ENCODE data around the gene POGZ. TPM values are rescaled to one million over a fixed set of nuclear protein-coding genes. Genes with fewer than 3 reads are reported as not detected.

POGZ gene
- total RNA-seq, 1 experiment from 2014 or later, result 80.6 TPM

DNA sequence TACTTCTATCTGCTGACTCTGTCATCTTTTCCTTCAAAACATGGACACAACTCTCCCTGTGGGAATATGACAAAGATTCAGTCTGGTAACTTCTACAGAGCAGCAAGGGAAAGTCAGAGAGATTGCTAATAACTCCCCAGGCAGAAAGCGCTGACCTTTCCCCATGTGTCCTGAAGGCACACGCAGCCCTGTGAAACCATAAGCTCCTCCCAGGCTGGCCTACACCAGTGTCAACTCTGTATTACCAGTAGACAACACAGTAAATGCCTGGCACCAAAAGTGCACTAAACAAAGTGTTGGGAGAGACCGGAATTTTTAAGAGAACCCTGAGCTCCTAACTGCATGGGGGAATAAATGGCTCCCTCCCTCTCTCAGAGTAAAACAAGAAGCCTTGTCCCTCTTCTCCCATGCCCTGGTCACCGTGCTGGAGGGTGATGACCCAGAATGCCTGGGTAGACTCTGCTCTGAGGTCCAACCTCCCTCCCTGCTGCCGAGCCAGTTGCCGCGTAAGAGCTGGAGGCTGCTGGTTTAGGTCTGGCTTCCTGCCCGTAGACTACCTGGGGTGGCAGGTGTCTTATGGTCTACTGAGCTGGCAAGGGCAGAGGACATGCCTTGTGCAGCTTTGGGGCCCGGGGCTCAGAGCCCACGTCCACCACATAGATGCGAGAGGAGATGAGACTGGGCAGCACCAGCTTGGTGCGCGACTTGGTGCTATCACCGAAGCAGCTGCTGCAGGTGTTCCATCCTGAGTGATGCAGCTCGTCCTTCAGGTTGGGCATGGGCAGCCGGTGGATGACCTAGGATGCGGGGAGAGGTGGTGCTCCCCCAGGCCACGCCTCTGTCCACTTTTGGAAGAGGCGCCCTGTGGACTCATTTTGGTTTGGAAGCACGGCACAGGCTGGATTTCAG, 90.6 kb downstream of the POGZ start:
- TF ChIP-seq EZH2phosphoT487 (IDR thresholded peaks at IDR 0.05; ENCODE audit: borderline replicate concordance) (no peak), ELF1 (IDR thresholded peaks at IDR 0.05; ENCODE audit: borderline replicate concordance, low read depth) (no peak), POLR2AphosphoS5 (IDR thresholded peaks at IDR 0.05; ENCODE audit: low read depth, low read length) (no peak), CBX3 (IDR thresholded peaks at IDR 0.05; ENCODE audit: low read depth) (no peak), EGR1 (IDR thresholded peaks at IDR 0.05; ENCODE audit: low read depth) (no peak), TCF7L2 (IDR thresholded peaks at IDR 0.05; ENCODE audit: borderline replicate concordance, extremely low read depth, insufficient read depth, insufficient read length) (no peak), EZH2 (IDR thresholded peaks at IDR 0.05) (no peak)
- TF ChIP-seq, protein P1, sequence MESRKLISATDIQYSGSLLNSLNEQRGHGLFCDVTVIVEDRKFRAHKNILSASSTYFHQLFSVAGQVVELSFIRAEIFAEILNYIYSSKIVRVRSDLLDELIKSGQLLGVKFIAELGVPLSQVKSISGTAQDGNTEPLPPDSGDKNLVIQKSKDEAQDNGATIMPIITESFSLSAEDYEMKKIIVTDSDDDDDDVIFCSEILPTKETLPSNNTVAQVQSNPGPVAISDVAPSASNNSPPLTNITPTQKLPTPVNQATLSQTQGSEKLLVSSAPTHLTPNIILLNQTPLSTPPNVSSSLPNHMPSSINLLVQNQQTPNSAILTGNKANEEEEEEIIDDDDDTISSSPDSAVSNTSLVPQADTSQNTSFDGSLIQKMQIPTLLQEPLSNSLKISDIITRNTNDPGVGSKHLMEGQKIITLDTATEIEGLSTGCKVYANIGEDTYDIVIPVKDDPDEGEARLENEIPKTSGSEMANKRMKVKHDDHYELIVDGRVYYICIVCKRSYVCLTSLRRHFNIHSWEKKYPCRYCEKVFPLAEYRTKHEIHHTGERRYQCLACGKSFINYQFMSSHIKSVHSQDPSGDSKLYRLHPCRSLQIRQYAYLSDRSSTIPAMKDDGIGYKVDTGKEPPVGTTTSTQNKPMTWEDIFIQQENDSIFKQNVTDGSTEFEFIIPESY (IDR thresholded peaks at IDR 0.05; ENCODE audit: extremely low read depth, insufficient replicate concordance, low read length), result no peak
- TF ChIP-seq, protein P2, sequence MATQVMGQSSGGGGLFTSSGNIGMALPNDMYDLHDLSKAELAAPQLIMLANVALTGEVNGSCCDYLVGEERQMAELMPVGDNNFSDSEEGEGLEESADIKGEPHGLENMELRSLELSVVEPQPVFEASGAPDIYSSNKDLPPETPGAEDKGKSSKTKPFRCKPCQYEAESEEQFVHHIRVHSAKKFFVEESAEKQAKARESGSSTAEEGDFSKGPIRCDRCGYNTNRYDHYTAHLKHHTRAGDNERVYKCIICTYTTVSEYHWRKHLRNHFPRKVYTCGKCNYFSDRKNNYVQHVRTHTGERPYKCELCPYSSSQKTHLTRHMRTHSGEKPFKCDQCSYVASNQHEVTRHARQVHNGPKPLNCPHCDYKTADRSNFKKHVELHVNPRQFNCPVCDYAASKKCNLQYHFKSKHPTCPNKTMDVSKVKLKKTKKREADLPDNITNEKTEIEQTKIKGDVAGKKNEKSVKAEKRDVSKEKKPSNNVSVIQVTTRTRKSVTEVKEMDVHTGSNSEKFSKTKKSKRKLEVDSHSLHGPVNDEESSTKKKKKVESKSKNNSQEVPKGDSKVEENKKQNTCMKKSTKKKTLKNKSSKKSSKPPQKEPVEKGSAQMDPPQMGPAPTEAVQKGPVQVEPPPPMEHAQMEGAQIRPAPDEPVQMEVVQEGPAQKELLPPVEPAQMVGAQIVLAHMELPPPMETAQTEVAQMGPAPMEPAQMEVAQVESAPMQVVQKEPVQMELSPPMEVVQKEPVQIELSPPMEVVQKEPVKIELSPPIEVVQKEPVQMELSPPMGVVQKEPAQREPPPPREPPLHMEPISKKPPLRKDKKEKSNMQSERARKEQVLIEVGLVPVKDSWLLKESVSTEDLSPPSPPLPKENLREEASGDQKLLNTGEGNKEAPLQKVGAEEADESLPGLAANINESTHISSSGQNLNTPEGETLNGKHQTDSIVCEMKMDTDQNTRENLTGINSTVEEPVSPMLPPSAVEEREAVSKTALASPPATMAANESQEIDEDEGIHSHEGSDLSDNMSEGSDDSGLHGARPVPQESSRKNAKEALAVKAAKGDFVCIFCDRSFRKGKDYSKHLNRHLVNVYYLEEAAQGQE (IDR thresholded peaks at IDR 0.05; ENCODE audit: low read depth), result no peak
- TF ChIP-seq, protein P3, sequence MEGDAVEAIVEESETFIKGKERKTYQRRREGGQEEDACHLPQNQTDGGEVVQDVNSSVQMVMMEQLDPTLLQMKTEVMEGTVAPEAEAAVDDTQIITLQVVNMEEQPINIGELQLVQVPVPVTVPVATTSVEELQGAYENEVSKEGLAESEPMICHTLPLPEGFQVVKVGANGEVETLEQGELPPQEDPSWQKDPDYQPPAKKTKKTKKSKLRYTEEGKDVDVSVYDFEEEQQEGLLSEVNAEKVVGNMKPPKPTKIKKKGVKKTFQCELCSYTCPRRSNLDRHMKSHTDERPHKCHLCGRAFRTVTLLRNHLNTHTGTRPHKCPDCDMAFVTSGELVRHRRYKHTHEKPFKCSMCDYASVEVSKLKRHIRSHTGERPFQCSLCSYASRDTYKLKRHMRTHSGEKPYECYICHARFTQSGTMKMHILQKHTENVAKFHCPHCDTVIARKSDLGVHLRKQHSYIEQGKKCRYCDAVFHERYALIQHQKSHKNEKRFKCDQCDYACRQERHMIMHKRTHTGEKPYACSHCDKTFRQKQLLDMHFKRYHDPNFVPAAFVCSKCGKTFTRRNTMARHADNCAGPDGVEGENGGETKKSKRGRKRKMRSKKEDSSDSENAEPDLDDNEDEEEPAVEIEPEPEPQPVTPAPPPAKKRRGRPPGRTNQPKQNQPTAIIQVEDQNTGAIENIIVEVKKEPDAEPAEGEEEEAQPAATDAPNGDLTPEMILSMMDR (IDR thresholded peaks at IDR 0.05 in 2 of 3, conservative IDR thresholded peaks at IDR 0.05 in 1 of 3; ENCODE audit: borderline replicate concordance in 1 of 3, insufficient read depth in 1 of 3, low read depth in 2 of 3, low read length in 2 of 3), result no peak
- no peak for ATAC-seq
- H2AFZ ChIP-seq (ENCODE audit: low read depth, low read length, poor library complexity, severe bottlenecking), result no peak overlapping the region
- peaks cover 0 to 2% of the 10 kb centered on the region in 2 experiments; a peak in 1 of 4 replicates for H3K4me1 ChIP-seq (ENCODE audit: control insufficient read depth in 1 of 2, insufficient read depth in 2 of 2, low read length in 2 of 2)
- DNase-seq (ENCODE audit: low read depth, low spot score), result no peak
- ChIA-PET POLR2A (no interaction called here), RAD21 (ENCODE audit: low non-redundant PET in 1 of 2, low total read pairs in 2 of 2, uncharacterized antibody in 2 of 2, unreplicated experiment in 2 of 2) (no interaction called here), CTCF (interaction anchor here (1.2 kb wide), 1 partner anchor 68 kb away, joined by 3 read pairs; no protein-coding TSS in a partner anchor)
- H3K27me3 ChIP-seq (ENCODE audit: insufficient read depth, low read length), result no peaks in the 10 kb centered on the region
- H3K4me3 ChIP-seq (replicated peaks in 1 of 2; ENCODE audit: low read depth in 1 of 2, low read length in 2 of 2), result no peak overlapping the region
- no peak overlapping the region for H3K4me2 ChIP-seq (ENCODE audit: low read length)
- H4K20me1 ChIP-seq (ENCODE audit: insufficient read depth), result no peaks in the 10 kb centered on the region
- BruUV-seq (replicated peaks), result no TSS peak
- no peaks in the 10 kb centered on the region for H3K79me2 ChIP-seq (ENCODE audit: insufficient read depth, low read length)
- intact Hi-C loops (cut with micrococcal nuclease), result no loop called here
- no peaks in the 10 kb centered on the region for H3K36me3 ChIP-seq (ENCODE audit: control insufficient read depth in 1 of 2, insufficient read depth in 2 of 2, low read length in 2 of 2)
- no peaks in the 10 kb centered on the region for H3K9me2 ChIP-seq (ENCODE audit: insufficient read depth)
- no peak overlapping the region for H3K9ac ChIP-seq (ENCODE audit: low read length)
- no peaks in the 10 kb centered on the region for H3K9me3 ChIP-seq (ENCODE audit: control insufficient read depth in 1 of 2, insufficient read depth in 1 of 2, low read depth in 1 of 2, low read length in 2 of 2)
- H3K27ac ChIP-seq (ENCODE audit: low read depth, low read length), result no peak overlapping the region

Measured in HCT116 (cell line).